K562 (cell line): ENCODE results near the gene MPC1. TPM values are rescaled to one million over a fixed set of nuclear protein-coding genes. Genes with fewer than 3 reads are reported as not detected.

Source experiments
- MYC ChIP-seq, 2 experiments: fragments of 250-450 bp in 1 of 2; sonication (Bioruptor Pico) in 1 of 2; IDR thresholded peaks; 2 replicates each; pipeline versions ENCODE4 v1.5.1 to v1.6.1; 2012 to 2021; ENCODE audit warnings: low read depth in 2 of 2, borderline replicate concordance in 1 of 2, improper control_type of control experiment in 1 of 2, low read length in 1 of 2, mild to moderate bottlenecking in 1 of 2, moderate library complexity in 1 of 2
- ZBTB8A ChIP-seq: fragments of 450-650 bp; IDR thresholded peaks from 2 replicates; pipeline ENCODE4 v1.6.1; 2018; ENCODE audit warnings: mild to moderate bottlenecking, moderate library complexity; ENCODE audit not compliant: partially characterized antibody
- ZNF354B ChIP-seq: fragments of 250-450 bp; sonication (Bioruptor Pico); IDR thresholded peaks from 2 replicates; pipeline ENCODE4 v1.4.0; 2020
- ZNF77 ChIP-seq: fragments of 250-450 bp; sonication (Bioruptor Pico); IDR thresholded peaks from 2 replicates; pipeline ENCODE4 v1.5.0; 2020
- polyA plus RNA-seq, 8 experiments: library from polyadenylated mRNA; depleted of rRNA in 4 of 8; stranded (reverse) in 5 of 8; unstranded in 3 of 8; fragments of >200 nt; fragmentation: Nextera tagmentation in 2 of 8; fragmentation: Illumina TruSeq in 1 of 8; extraction: Ambion mirVana in 2 of 8; extraction: Trizol in 1 of 8; gene quantifications; 2 replicates each; pipeline versions ENCODE4 v1.2.1 to v1.2.3, GENCODE V29; 2011 to 2014; ENCODE audit warnings: inconsistent platforms in 1 of 8, missing spikeins in 1 of 8
- total RNA-seq, 7 experiments: library from RNA; depleted of rRNA in 6 of 7; stranded (reverse); fragments of >200 nt in 6 of 7; fragmentation: Illumina TruSeq in 2 of 7; extraction: Trizol in 2 of 7; gene quantifications; 2 replicates each; pipeline versions ENCODE4 v1.2.1 to v1.2.3, GENCODE V29; 2011 to 2021; ENCODE audit warnings: low replicate concordance in 1 of 7
- TF ChIP-seq, protein P1 (sequence below): fragments of 450-650 bp; IDR thresholded peaks from 2 replicates; pipeline ENCODE4 v1.6.1; 2016; ENCODE audit warnings: antibody characterized with exemption
- TF ChIP-seq, protein P2 (sequence below): sonication (generic); formaldehyde crosslinking; IDR thresholded peaks from 2 replicates; pipeline ENCODE4 v1.8.1; 2023; ENCODE audit warnings: mild to moderate bottlenecking, missing genetic modification reagents, moderate library complexity

Gene MPC1
- total and polyA plus RNA-seq, 9 of the 15 experiments (the other 6 are each of a cell fraction or from before 2014, with no cell fraction given), result 78.6 to 185 (median 138) TPM

DNA sequence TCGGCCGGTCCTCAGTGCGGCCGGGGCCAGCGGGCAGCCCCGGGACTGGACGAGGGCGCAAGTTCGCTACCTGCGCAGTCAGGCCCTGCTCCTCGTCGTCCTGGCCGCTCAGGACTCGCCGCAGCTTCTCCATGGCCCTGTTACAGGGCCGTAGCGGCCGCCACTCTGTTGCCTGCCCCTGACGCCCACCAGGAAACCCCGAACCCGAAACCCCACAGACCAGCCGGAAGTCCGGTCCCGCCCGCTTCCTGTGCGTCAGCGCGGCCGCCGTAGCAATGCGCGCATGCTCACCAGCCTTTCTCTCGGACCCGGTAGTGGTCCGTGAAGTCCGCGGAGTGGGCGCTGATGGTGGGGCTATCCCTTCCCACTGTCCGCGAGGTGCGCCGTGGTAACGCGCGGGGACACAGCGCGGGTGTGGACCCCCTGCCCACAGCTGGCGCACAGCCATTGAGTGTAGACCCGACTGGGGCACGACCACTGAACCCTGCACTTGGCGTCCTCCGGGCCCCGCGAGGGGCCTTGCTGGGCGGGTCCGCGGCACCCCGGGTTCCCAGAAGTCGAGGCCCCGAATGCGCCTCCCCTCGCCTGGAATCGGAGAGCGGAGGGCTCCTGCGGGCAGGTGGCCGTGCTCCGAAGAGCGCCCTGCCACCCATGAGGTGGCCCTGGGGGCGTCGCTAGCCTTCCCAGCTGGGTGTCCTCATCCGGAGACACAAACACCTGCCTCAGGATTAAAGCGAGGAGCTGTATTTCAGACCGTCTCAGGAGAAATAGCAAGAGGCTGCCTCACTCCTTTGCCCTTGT lies 40.2 kb downstream of the MPC1 start, which contains the start of gene SFT2D1 (continued):
- TF ChIP-seq, protein P1, sequence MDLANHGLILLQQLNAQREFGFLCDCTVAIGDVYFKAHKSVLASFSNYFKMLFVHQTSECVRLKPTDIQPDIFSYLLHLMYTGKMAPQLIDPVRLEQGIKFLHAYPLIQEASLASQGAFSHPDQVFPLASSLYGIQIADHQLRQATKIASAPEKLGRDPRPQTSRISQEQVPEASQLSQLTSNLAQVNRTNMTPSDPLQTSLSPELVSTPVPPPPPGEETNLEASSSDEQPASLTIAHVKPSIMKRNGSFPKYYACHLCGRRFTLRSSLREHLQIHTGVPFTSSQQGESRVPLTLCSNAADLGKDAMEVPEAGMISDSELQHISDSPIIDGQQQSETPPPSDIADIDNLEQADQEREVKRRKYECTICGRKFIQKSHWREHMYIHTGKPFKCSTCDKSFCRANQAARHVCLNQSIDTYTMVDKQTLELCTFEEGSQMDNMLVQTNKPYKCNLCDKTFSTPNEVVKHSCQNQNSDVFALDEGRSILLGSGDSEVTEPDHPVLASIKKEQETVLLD, result peak; percentile 91
- TF ChIP-seq ZNF77 (CRISPR knock-in tag) (0 out of 2 replicates have a peak, but pooled peaks have one; percentile 77), MYC (IDR thresholded peaks at IDR 0.05; ENCODE audit: low read depth, low read length) (peak; percentile 72; the same call in 1 of the 2 replicates), MYC (CRISPR knock-in tag; IDR thresholded peaks at IDR 0.05; ENCODE audit: borderline replicate concordance, low read depth) (peak; percentile 37; the same call in 1 of the 2 replicates), ZBTB8A (no peak), ZNF354B (CRISPR knock-in tag) (no peak)
- TF ChIP-seq, protein P2, sequence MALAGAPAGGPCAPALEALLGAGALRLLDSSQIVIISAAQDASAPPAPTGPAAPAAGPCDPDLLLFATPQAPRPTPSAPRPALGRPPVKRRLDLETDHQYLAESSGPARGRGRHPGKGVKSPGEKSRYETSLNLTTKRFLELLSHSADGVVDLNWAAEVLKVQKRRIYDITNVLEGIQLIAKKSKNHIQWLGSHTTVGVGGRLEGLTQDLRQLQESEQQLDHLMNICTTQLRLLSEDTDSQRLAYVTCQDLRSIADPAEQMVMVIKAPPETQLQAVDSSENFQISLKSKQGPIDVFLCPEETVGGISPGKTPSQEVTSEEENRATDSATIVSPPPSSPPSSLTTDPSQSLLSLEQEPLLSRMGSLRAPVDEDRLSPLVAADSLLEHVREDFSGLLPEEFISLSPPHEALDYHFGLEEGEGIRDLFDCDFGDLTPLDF (CRISPR knock-in tag), result peak; percentile 17; the same call in 1 of the 2 replicates
